ENCODE results near the gene OSBPL3. TPM values are rescaled to one million over a fixed set of nuclear protein-coding genes. Genes with fewer than 3 reads are reported as not detected.

The OSBPL3 gene
- polyA plus RNA-seq, 1 of the 3 experiments (the other 2 are of a cell fraction) = 23.2 TPM

DNA sequence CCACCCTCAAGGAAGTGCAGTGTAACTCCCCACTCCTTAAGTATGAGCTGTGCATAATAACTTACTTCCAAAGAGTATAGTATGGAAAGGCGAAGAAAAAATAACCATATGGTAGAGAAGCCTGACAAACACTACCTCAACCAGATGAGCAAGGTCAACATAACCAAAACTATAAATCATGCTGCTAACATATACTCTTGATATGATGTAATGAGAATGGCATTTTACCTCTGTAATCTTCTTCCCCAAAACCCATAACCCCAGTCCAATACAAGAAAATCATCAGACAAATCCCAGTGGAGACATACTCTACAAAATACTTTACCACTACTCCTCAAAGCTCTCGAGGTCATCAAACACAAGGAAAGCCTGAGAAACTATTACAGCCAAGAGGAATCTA, 15.8 kb downstream of the OSBPL3 start:
- WGBS (ENCODE audit: low lambda C conversion rate) = 97% methylated on average over 2 of the region's 2 CpGs
- POLR2A ChIA-PET = no interaction called here
- Histone ChIP-seq H4K20me1 (ENCODE audit: insufficient read depth) (no peaks in the 10 kb centered on the region), H3K27me3 (ENCODE audit: insufficient read depth) (no peaks in the 10 kb centered on the region), H3K4me2 (no peak overlapping the region), H3K36me3 (replicated peaks in 1 of 2; ENCODE audit: control insufficient read depth in 1 of 2, insufficient read depth in 2 of 2, low read length in 1 of 2) (no peaks in the 10 kb centered on the region), H3K9me3 (no peaks in the 10 kb centered on the region), H3K4me3 (ENCODE audit: low read depth in 2 of 2, low read length in 1 of 2) (no peak overlapping the region), H3K4me1 (ENCODE audit: control insufficient read depth in 1 of 2, insufficient read depth in 2 of 2, low read depth in 1 of 2, low read length in 1 of 2) (peaks cover 13 to 16% of the 10 kb centered on the region in 2 experiments), H3F3A (replicated peaks; ENCODE audit: insufficient read depth) (peaks cover 6% of the 10 kb centered on the region), H2AFZ (ENCODE audit: low read depth) (no peak overlapping the region), H3K79me2 (ENCODE audit: insufficient read depth) (peaks cover 98% of the 10 kb centered on the region), H3K9me2 (no peaks in the 10 kb centered on the region), H3K9ac (no peak overlapping the region), H3K27ac (ENCODE audit: low read depth in 2 of 2, low read length in 1 of 2) (no peak overlapping the region)
- no peak for DNase-seq
- TF ChIP-seq, protein P1, sequence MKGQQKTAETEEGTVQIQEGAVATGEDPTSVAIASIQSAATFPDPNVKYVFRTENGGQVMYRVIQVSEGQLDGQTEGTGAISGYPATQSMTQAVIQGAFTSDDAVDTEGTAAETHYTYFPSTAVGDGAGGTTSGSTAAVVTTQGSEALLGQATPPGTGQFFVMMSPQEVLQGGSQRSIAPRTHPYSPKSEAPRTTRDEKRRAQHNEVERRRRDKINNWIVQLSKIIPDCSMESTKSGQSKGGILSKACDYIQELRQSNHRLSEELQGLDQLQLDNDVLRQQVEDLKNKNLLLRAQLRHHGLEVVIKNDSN (IDR thresholded peaks at IDR 0.05; ENCODE audit: borderline replicate concordance, low read depth) = no peak
- TF ChIP-seq RCOR1 (IDR thresholded peaks at IDR 0.05; ENCODE audit: low read length) = no peak
- TF ChIP-seq, protein P2, sequence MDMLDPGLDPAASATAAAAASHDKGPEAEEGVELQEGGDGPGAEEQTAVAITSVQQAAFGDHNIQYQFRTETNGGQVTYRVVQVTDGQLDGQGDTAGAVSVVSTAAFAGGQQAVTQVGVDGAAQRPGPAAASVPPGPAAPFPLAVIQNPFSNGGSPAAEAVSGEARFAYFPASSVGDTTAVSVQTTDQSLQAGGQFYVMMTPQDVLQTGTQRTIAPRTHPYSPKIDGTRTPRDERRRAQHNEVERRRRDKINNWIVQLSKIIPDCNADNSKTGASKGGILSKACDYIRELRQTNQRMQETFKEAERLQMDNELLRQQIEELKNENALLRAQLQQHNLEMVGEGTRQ (IDR thresholded peaks at IDR 0.05; ENCODE audit: borderline replicate concordance, low read depth, low read length) = no peak
- no peak for TF ChIP-seq TAF1 (IDR thresholded peaks at IDR 0.05; ENCODE audit: borderline replicate concordance, low read depth, low read length)
- TF ChIP-seq, protein P3, sequence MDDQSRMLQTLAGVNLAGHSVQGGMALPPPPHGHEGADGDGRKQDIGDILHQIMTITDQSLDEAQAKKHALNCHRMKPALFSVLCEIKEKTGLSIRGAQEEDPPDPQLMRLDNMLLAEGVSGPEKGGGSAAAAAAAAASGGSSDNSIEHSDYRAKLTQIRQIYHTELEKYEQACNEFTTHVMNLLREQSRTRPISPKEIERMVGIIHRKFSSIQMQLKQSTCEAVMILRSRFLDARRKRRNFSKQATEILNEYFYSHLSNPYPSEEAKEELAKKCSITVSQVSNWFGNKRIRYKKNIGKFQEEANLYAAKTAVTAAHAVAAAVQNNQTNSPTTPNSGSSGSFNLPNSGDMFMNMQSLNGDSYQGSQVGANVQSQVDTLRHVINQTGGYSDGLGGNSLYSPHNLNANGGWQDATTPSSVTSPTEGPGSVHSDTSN (IDR thresholded peaks at IDR 0.05) = no peak
- TF ChIP-seq EP300 (IDR thresholded peaks at IDR 0.05; ENCODE audit: borderline replicate concordance in 1 of 2, low read depth in 1 of 2, low read length in 1 of 2) = no peak
- no peak for TF ChIP-seq GATA2 (CRISPR knock-in tag; IDR thresholded peaks at IDR 0.05)
- no peak for TF ChIP-seq JUND (IDR thresholded peaks at IDR 0.05)
- no peak for TF ChIP-seq RXRA (IDR thresholded peaks at IDR 0.05; ENCODE audit: borderline replicate concordance, low read depth)
- no peak for TF ChIP-seq SIN3A (IDR thresholded peaks at IDR 0.05; ENCODE audit: borderline replicate concordance, low read depth, low read length)
- no peak for TF ChIP-seq YY1 (IDR thresholded peaks at IDR 0.05; ENCODE audit: low read depth)
- no peak for TF ChIP-seq NRF1 (IDR thresholded peaks at IDR 0.05; ENCODE audit: low read depth, low read length)
- no peak for TF ChIP-seq CHD2 (IDR thresholded peaks at IDR 0.05; ENCODE audit: low read length, partially characterized antibody)
- TF ChIP-seq FOXJ3 (CRISPR knock-in tag; IDR thresholded peaks at IDR 0.05) = no peak
- TF ChIP-seq, protein P4, sequence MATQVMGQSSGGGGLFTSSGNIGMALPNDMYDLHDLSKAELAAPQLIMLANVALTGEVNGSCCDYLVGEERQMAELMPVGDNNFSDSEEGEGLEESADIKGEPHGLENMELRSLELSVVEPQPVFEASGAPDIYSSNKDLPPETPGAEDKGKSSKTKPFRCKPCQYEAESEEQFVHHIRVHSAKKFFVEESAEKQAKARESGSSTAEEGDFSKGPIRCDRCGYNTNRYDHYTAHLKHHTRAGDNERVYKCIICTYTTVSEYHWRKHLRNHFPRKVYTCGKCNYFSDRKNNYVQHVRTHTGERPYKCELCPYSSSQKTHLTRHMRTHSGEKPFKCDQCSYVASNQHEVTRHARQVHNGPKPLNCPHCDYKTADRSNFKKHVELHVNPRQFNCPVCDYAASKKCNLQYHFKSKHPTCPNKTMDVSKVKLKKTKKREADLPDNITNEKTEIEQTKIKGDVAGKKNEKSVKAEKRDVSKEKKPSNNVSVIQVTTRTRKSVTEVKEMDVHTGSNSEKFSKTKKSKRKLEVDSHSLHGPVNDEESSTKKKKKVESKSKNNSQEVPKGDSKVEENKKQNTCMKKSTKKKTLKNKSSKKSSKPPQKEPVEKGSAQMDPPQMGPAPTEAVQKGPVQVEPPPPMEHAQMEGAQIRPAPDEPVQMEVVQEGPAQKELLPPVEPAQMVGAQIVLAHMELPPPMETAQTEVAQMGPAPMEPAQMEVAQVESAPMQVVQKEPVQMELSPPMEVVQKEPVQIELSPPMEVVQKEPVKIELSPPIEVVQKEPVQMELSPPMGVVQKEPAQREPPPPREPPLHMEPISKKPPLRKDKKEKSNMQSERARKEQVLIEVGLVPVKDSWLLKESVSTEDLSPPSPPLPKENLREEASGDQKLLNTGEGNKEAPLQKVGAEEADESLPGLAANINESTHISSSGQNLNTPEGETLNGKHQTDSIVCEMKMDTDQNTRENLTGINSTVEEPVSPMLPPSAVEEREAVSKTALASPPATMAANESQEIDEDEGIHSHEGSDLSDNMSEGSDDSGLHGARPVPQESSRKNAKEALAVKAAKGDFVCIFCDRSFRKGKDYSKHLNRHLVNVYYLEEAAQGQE (IDR thresholded peaks at IDR 0.05; ENCODE audit: low read depth, low read length) = no peak
- TF ChIP-seq GABPA (IDR thresholded peaks at IDR 0.05; ENCODE audit: low read depth) = no peak
- TF ChIP-seq EZH2phosphoT487 (IDR thresholded peaks at IDR 0.05; ENCODE audit: borderline replicate concordance, low read depth) = no peak
- CTCF ChIA-PET = interaction anchor here (0.7 to 1.4 kb wide), 2 partner anchors 16 to 106 kb away, joined by 3 to 10 read pairs; partner anchors contain the start of gene OSBPL3

Data from SK-N-SH (cell line).